ENCODE measurements around the gene DOCK8.
"Not testable (repeated sequence)": the region's sequence is repeated elsewhere in the genome, so short reads cannot be mapped to it uniquely, and the experiment has no call there.

DOCK8 gene

GRCh38 chr9:216866-217265 lies 2.2 kb downstream of the DOCK8 start:
- Histone ChIP-seq H3F3A (ENCODE audit: insufficient read depth, low read length) (no peaks in the 10 kb centered on the region; the same call in 1 of the 2 replicates), H3K9ac (ENCODE audit: low read length) (no peak overlapping the region), H3K9me3 (replicated peaks; ENCODE audit: insufficient read depth, low read length) (no peaks in the 10 kb centered on the region), H3K27ac (ENCODE audit: low read length) (no peak overlapping the region), H3K36me3 (replicated peaks; ENCODE audit: insufficient read depth, low read length) (no peaks in the 10 kb centered on the region), H3K9me2 (replicated peaks; ENCODE audit: insufficient read depth, low read length) (no peaks in the 10 kb centered on the region), H3K4me1 (ENCODE audit: low read length) (peaks cover 4% of the 10 kb centered on the region; the same call in 1 of the 2 replicates), H3K4me3 (ENCODE audit: low read length) (no peak overlapping the region), H3K4me2 (ENCODE audit: low read depth, low read length) (no peak overlapping the region), H4K20me1 (ENCODE audit: insufficient read depth, low read length) (no peaks in the 10 kb centered on the region), H3K79me2 (ENCODE audit: low read length) (no peaks in the 10 kb centered on the region), H2AFZ (ENCODE audit: low read length) (no peak overlapping the region), H3K27me3 (replicated peaks; ENCODE audit: insufficient read depth, low read length) (peaks cover 11% of the 10 kb centered on the region; the same call in 1 of the 2 replicates)
- no peak for DNase-seq
- TF ChIP-seq EZH2 (optimal IDR thresholded peaks at IDR 0.05; ENCODE audit: low read depth, low read length) (no peak), CTCF (IDR thresholded peaks at IDR 0.05; ENCODE audit: low read length) (no peak), EZH2phosphoT487 (IDR thresholded peaks at IDR 0.05; ENCODE audit: low read length) (no peak)

- Histone ChIP-seq H3K9ac (ENCODE audit: low read length) (no peak overlapping the region), H3K4me3 (ENCODE audit: low read length) (no peak overlapping the region), H3K36me3 (replicated peaks; ENCODE audit: insufficient read depth, low read length) (no peaks in the 10 kb centered on the region), H3K9me2 (replicated peaks; ENCODE audit: insufficient read depth, low read length) (no peaks in the 10 kb centered on the region), H3F3A (ENCODE audit: insufficient read depth, low read length) (no peaks in the 10 kb centered on the region; the same call in 1 of the 2 replicates), H3K4me1 (ENCODE audit: low read length) (peaks cover 4% of the 10 kb centered on the region; the same call in 1 of the 2 replicates), H3K27ac (ENCODE audit: low read length) (no peak overlapping the region), H3K27me3 (replicated peaks; ENCODE audit: insufficient read depth, low read length) (0 out of 2 replicates have a peak, but pooled peaks cover 9% of the 10 kb centered on the region), H4K20me1 (ENCODE audit: insufficient read depth, low read length) (no peaks in the 10 kb centered on the region), H3K79me2 (ENCODE audit: low read length) (no peaks in the 10 kb centered on the region), H3K9me3 (replicated peaks; ENCODE audit: insufficient read depth, low read length) (no peaks in the 10 kb centered on the region), H3K4me2 (ENCODE audit: low read depth, low read length) (no peak overlapping the region), H2AFZ (ENCODE audit: low read length) (no peak overlapping the region)
- TF ChIP-seq CTCF (IDR thresholded peaks at IDR 0.05; ENCODE audit: low read length) = no peak
- no peak for TF ChIP-seq EZH2phosphoT487 (IDR thresholded peaks at IDR 0.05; ENCODE audit: low read length)
- no peak for TF ChIP-seq EZH2 (optimal IDR thresholded peaks at IDR 0.05; ENCODE audit: low read depth, low read length)
- no peak for DNase-seq
Observed at GRCh38 chr9:217950-218349, 3.3 kb downstream of the DOCK8 start.

GRCh38 chr9:219036-219435 lies 4.4 kb downstream of the DOCK8 start:
- not testable (repeated sequence) for H3K4me1 ChIP-seq (ENCODE audit: low read length)

GRCh38 chr9:219670-220365 lies 5.2 kb downstream of the DOCK8 start:
- H2AFZ ChIP-seq (ENCODE audit: low read length) = no peak overlapping the region
- H3K27me3 ChIP-seq (replicated peaks; ENCODE audit: insufficient read depth, low read length) = 0 out of 2 replicates have a peak, but pooled peaks cover 9% of the 10 kb centered on the region
- H3K9me2 ChIP-seq (replicated peaks; ENCODE audit: insufficient read depth, low read length) = no peaks in the 10 kb centered on the region
- peaks cover 4% of the 10 kb centered on the region; the same call in 1 of the 2 replicates for H3K4me1 ChIP-seq (ENCODE audit: low read length)
- no peaks in the 10 kb centered on the region for H4K20me1 ChIP-seq (ENCODE audit: insufficient read depth, low read length)
- no peaks in the 10 kb centered on the region for H3K9me3 ChIP-seq (replicated peaks; ENCODE audit: insufficient read depth, low read length)
- no peak overlapping the region for H3K4me3 ChIP-seq (ENCODE audit: low read length)
- H3K9ac ChIP-seq (ENCODE audit: low read length) = no peak overlapping the region
- no peak for DNase-seq
- H3K4me2 ChIP-seq (ENCODE audit: low read depth, low read length) = no peak overlapping the region
- H3F3A ChIP-seq (ENCODE audit: insufficient read depth, low read length) = no peaks in the 10 kb centered on the region; the same call in 1 of the 2 replicates
- TF ChIP-seq EZH2 (optimal IDR thresholded peaks at IDR 0.05; ENCODE audit: low read depth, low read length) = no peak
- TF ChIP-seq EZH2phosphoT487 (IDR thresholded peaks at IDR 0.05; ENCODE audit: low read length) = no peak
- no peak for TF ChIP-seq CTCF (IDR thresholded peaks at IDR 0.05; ENCODE audit: low read length)
- H3K36me3 ChIP-seq (replicated peaks; ENCODE audit: insufficient read depth, low read length) = no peaks in the 10 kb centered on the region
- H3K27ac ChIP-seq (ENCODE audit: low read length) = no peak overlapping the region
- no peaks in the 10 kb centered on the region for H3K79me2 ChIP-seq (ENCODE audit: low read length)

More at GRCh38 chr9:219036-219435, 4.4 kb downstream of the DOCK8 start:
- not testable (repeated sequence) for H3K36me3 ChIP-seq (replicated peaks; ENCODE audit: insufficient read depth, low read length); H3F3A ChIP-seq (ENCODE audit: insufficient read depth, low read length); H3K27ac ChIP-seq (ENCODE audit: low read length); H3K9me2 ChIP-seq (replicated peaks; ENCODE audit: insufficient read depth, low read length); H3K27me3 ChIP-seq (replicated peaks; ENCODE audit: insufficient read depth, low read length); H2AFZ ChIP-seq (ENCODE audit: low read length); H3K9ac ChIP-seq (ENCODE audit: low read length); H3K4me2 ChIP-seq (ENCODE audit: low read depth, low read length); H4K20me1 ChIP-seq (ENCODE audit: insufficient read depth, low read length); H3K4me3 ChIP-seq (ENCODE audit: low read length); DNase-seq; H3K9me3 ChIP-seq (replicated peaks; ENCODE audit: insufficient read depth, low read length); H3K79me2 ChIP-seq (ENCODE audit: low read length)
